Ovary (tissue), 9 donors: Measurements from ENCODE around the gene FAM193B. TPM values are rescaled to one million over a fixed set of nuclear protein-coding genes. Genes with fewer than 3 reads are reported as not detected.

ENCODE experiments used
- DNase-seq, 5 donors: peaks; one replicate each; pipeline ENCODE4 v3.0.0-alpha.2; 2019 to 2020
- H3K27ac ChIP-seq, 2 donors: fragments of 200-600 bp; one replicate each; pipeline versions ENCODE4 v1.5.1 to v1.8.0; 2019 to 2022
- H3K27me3 ChIP-seq: fragments of 200-600 bp; one replicate; pipeline ENCODE4 v1.8.0; 2022
- H3K36me3 ChIP-seq: fragments of 200-600 bp; sonication (generic); one replicate; pipeline ENCODE4 v1.5.1; 2019
- H3K4me1 ChIP-seq: one replicate; pipeline ENCODE4 v1.8.1; 2013; ENCODE audit warnings: mild to moderate bottlenecking, moderate library complexity; ENCODE audit not compliant: insufficient read depth
- H3K4me3 ChIP-seq: fragments of 200-600 bp; sonication (generic); one replicate; pipeline ENCODE4 v1.5.1; 2017
- H3K9me3 ChIP-seq, 2 donors: fragments of 200-600 bp in 1 of 2; sonication (generic) in 1 of 2; one replicate each; pipeline versions ENCODE4 v1.5.1 to v1.8.1; 2013 to 2019; ENCODE audit warnings: mild to moderate bottlenecking in 1 of 2, moderate library complexity in 1 of 2
- EP300 ChIP-seq: sonication (generic); formaldehyde crosslinking; IDR thresholded peaks from one replicate; pipeline ENCODE4 v1.6.1; 2017; ENCODE audit warnings: antibody characterized with exemption
- POLR2A ChIP-seq: fragments of 450-650 bp; IDR thresholded peaks from one replicate; pipeline ENCODE4 v1.6.1; 2017; ENCODE audit warnings: antibody characterized with exemption, mild to moderate bottlenecking, moderate library complexity
- WGBS, 3 donors: extraction: QIAGEN DNeasy Blood & Tissue Kit in 1 of 3; methylation state at CpG; one replicate each; pipeline versions ENCODE4 v1.1.5 to v1.1.7; 2013 to 2017; 5-methylcytosine and 5-hydroxymethylcytosine counted together
- intact Hi-C, 4 donors: fragments of 100-400 bp; cut with DNase I; formaldehyde crosslinking; loops; one replicate each; pipeline versions ENCODE4 v1.11.0 to v1.15.1; 2022 to 2023
- polyA plus RNA-seq, 2 donors: library from polyadenylated mRNA; stranded (reverse); fragments of 200-250 nt in 1 of 2; fragments of 350-450 nt in 1 of 2; fragmentation: Illumina TruSeq in 1 of 2; extraction: RNeasy Lipid Tissue Mini Kit (QIAGEN cat#74804) in 1 of 2; gene quantifications; one replicate each; pipeline ENCODE4 v1.2.3, GENCODE V29; 2013 to 2014
- total RNA-seq, 7 donors: library from RNA; depleted of rRNA in 2 of 7; stranded (reverse); fragments of >200 nt in 2 of 7; fragmentation: NEBNext Ultra II Directional in 3 of 7; extraction: Animal tissue kit (Norgen Biotek cat#: 25700) in 3 of 7; gene quantifications; one replicate each; pipeline versions ENCODE4 v1.1.0 to v1.2.4, GENCODE V29; 2016 to 2023
- TF ChIP-seq, protein P1 (sequence below), 3 donors: fragments of 450-650 bp in 2 of 3; fragments of 200-600 bp in 1 of 3; IDR thresholded peaks; one replicate each; pipeline versions ENCODE4 v1.5.1 to v1.8.0; 2016 to 2022; ENCODE audit warnings: antibody characterized with exemption in 3 of 3, mild to moderate bottlenecking in 1 of 3
- donor health status: DM: no; HTN: no; CAD: no; lungs with moderate emphysema.
- donor health status: DM: no; HTN: no; CAD: no.
- donor health status: Bipolar disorder and iron deficiency.
- donor health status: DM: yes; HTN: yes; CAD: no.
- donor health status: DM: no; HTN: no; CAD: no.
- donor health status: DM: yes; HTN: yes; CAD: no.

Gene FAM193B
- total and polyA plus RNA-seq, 9 donors, result 14.8 to 77.6 (median 64.3) TPM

DNA sequence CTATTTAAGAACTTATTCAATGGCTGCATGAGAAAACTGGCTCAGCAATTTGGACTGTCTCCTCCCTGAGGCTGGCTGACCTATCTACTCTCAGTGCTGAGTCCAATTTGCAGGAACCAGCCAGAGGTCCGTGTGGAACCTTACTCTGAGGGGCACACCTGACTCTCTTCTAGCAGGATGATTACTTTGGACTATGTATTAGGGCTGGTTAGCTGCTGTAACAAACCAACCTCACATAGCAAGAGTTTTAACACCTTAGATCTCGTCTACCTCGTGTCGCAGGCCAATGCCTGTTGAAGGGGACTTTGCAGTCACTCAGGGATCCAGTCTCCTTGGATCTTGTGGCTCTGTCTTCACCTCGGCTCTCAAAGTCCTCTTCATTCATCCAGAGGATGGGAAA is 3.4 kb upstream of the FAM193B start:
- TF ChIP-seq, protein P1, sequence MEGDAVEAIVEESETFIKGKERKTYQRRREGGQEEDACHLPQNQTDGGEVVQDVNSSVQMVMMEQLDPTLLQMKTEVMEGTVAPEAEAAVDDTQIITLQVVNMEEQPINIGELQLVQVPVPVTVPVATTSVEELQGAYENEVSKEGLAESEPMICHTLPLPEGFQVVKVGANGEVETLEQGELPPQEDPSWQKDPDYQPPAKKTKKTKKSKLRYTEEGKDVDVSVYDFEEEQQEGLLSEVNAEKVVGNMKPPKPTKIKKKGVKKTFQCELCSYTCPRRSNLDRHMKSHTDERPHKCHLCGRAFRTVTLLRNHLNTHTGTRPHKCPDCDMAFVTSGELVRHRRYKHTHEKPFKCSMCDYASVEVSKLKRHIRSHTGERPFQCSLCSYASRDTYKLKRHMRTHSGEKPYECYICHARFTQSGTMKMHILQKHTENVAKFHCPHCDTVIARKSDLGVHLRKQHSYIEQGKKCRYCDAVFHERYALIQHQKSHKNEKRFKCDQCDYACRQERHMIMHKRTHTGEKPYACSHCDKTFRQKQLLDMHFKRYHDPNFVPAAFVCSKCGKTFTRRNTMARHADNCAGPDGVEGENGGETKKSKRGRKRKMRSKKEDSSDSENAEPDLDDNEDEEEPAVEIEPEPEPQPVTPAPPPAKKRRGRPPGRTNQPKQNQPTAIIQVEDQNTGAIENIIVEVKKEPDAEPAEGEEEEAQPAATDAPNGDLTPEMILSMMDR (IDR thresholded peaks at IDR 0.05), result no peak
- no peak for TF ChIP-seq EP300
- no peak for TF ChIP-seq POLR2A
- Histone ChIP-seq H3K36me3 (no peaks in the 10 kb centered on the region), H3K27me3 (no peaks in the 10 kb centered on the region), H3K4me1 (peaks cover 7% of the 10 kb centered on the region), H3K27ac (no peak overlapping the region), H3K4me3 (no peak overlapping the region), H3K9me3 (no peaks in the 10 kb centered on the region)
- intact Hi-C loops, result no loop called here
- no peak for DNase-seq
- 72 to 88% (median 76%) methylated on average over 5 of the region's 5 CpGs for WGBS, 3 donors

DNA sequence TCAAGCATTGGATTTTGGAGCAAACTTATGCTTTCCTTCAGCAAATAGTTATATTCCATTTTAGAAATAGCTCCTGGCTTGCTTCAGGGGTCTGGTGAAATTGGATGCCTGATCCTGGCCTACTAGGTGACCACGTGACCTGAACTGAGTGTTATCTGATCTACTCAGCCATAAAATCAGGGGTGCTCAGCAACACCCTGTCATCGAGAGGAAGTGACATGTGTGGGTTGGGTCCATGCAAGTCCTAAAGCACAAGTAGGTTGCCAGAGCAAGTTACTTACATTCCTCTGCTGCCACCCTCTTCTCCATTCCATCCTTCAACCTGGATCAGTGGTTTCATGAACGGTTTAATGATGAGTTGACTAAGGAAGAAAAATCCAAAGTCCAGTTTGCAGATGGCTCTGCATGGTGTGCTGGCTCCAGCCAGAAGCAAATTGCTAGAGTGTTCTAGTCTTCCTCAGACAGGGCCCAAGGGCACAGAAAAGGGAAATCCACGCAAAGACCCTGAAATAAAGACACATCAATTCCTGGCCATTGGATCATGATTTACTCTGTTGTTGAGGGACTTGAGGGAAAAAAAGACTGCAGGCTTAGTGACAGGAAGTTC is 2.8 kb upstream of the FAM193B start:
- Histone ChIP-seq H3K4me3 (no peak overlapping the region), H3K27me3 (no peaks in the 10 kb centered on the region), H3K36me3 (no peaks in the 10 kb centered on the region), H3K4me1 (peaks cover 8% of the 10 kb centered on the region), H3K9me3 (no peaks in the 10 kb centered on the region), H3K27ac (no peak overlapping the region)
- no peak for TF ChIP-seq POLR2A
- TF ChIP-seq EP300, result no peak
- TF ChIP-seq, protein P1 (IDR thresholded peaks at IDR 0.05), result no peak
- intact Hi-C loops, result no loop called here
- no peak for DNase-seq
- WGBS, 3 donors, result 45 to 56% (median 52%) methylated on average over 4 of the region's 4 CpGs

GRCh38 chr5:177555665-177556064 is 1.3 kb upstream of the FAM193B start:
- Histone ChIP-seq H3K9me3 (no peaks in the 10 kb centered on the region), H3K27ac (no peak overlapping the region), H3K27me3 (no peaks in the 10 kb centered on the region), H3K4me3 (no peak overlapping the region), H3K36me3 (no peaks in the 10 kb centered on the region), H3K4me1 (peaks cover 8% of the 10 kb centered on the region)
- 93 to 97% (median 94%) methylated on average over 5 of the region's 5 CpGs for WGBS, 3 donors
- intact Hi-C loops, result no loop called here
- TF ChIP-seq EP300 (no peak), POLR2A (no peak)
- TF ChIP-seq, protein P1 (IDR thresholded peaks at IDR 0.05), result no peak
- no peak for DNase-seq

- Histone ChIP-seq H3K4me3 (no peak overlapping the region), H3K36me3 (no peaks in the 10 kb centered on the region), H3K27ac (no peak overlapping the region), H3K4me1 (peaks cover 8% of the 10 kb centered on the region), H3K9me3 (no peaks in the 10 kb centered on the region), H3K27me3 (no peaks in the 10 kb centered on the region)
- intact Hi-C loops, result no loop called here
- no peak for TF ChIP-seq POLR2A
- TF ChIP-seq, protein P1 (IDR thresholded peaks at IDR 0.05), result no peak
- no peak for TF ChIP-seq EP300
- WGBS, 3 donors, result 89 to 95% (median 90%) methylated on average over 2 of the region's 2 CpGs
- DNase-seq, result no peak
These were observed 865 bp upstream of the FAM193B start for GRCh38 chr5:177555228-177555627.
